ENCODE measurements around the gene TRIM72. TPM values are rescaled to one million over a fixed set of nuclear protein-coding genes. Genes with fewer than 3 reads are reported as not detected.
"Not testable (repeated sequence)": the region's sequence is repeated elsewhere in the genome, so short reads cannot be mapped to it uniquely, and the experiment has no call there.

The TRIM72 gene
- total RNA-seq, 1 donor from 2014 or later = 0.91 TPM

GRCh38 chr16:31276600-31276999, 62.7 kb downstream of the TRIM72 start:
- no peak for DNase-seq
- Histone ChIP-seq H3K4me3 (no peak overlapping the region), H3K36me3 (no peaks in the 10 kb centered on the region), H3K27ac (replicated peaks) (no peak overlapping the region), H3K9me3 (replicated peaks) (peaks cover 7% of the 10 kb centered on the region), H3K4me1 (no peaks in the 10 kb centered on the region), H3K27me3 (ENCODE audit: low read depth) (peaks cover 28% of the 10 kb centered on the region)
- intact Hi-C loops (cut with micrococcal nuclease) = no loop called here
- TF ChIP-seq, protein P1, sequence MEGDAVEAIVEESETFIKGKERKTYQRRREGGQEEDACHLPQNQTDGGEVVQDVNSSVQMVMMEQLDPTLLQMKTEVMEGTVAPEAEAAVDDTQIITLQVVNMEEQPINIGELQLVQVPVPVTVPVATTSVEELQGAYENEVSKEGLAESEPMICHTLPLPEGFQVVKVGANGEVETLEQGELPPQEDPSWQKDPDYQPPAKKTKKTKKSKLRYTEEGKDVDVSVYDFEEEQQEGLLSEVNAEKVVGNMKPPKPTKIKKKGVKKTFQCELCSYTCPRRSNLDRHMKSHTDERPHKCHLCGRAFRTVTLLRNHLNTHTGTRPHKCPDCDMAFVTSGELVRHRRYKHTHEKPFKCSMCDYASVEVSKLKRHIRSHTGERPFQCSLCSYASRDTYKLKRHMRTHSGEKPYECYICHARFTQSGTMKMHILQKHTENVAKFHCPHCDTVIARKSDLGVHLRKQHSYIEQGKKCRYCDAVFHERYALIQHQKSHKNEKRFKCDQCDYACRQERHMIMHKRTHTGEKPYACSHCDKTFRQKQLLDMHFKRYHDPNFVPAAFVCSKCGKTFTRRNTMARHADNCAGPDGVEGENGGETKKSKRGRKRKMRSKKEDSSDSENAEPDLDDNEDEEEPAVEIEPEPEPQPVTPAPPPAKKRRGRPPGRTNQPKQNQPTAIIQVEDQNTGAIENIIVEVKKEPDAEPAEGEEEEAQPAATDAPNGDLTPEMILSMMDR (IDR thresholded peaks at IDR 0.05; ENCODE audit: borderline replicate concordance) = no peak

DNA sequence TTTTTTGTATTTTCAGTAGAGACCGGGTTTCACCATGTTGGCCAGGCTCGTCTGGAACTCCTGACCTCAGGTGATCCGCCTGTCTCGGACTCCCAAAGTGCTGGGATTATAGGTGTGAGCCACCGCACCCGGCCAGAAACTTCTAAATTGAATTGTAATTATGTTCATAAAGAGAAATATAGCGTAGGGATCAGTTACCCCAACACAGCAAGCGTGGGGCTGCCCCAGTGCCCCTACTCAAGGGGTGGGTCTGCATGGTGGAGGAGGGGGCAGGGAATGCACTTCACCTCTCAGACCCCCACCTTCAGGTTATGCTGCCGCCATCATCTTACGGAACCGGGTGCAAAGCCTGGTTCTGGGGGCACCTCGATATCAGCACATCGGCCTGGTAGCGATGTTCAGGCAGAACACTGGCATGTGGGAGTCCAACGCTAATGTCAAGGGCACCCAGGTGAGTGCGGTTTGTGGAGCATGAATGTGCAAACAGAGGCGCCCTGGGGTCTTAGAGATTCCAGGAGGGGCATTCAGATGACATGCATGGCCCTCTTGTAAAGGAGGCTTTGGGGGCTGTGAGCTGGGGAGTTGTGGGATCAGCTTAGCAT, 63.8 kb downstream of the TRIM72 start:
- Histone ChIP-seq H3K27me3 (ENCODE audit: low read depth) (peaks cover 21% of the 10 kb centered on the region), H3K4me1 (no peaks in the 10 kb centered on the region), H3K27ac (replicated peaks) (no peak overlapping the region), H3K36me3 (no peaks in the 10 kb centered on the region), H3K9me3 (replicated peaks) (peaks cover 7% of the 10 kb centered on the region), H3K4me3 (no peak overlapping the region)
- TF ChIP-seq, protein P1 (IDR thresholded peaks at IDR 0.05; ENCODE audit: borderline replicate concordance) = no peak
- intact Hi-C loops (cut with micrococcal nuclease) = no loop called here
- DNase-seq = no peak

DNA sequence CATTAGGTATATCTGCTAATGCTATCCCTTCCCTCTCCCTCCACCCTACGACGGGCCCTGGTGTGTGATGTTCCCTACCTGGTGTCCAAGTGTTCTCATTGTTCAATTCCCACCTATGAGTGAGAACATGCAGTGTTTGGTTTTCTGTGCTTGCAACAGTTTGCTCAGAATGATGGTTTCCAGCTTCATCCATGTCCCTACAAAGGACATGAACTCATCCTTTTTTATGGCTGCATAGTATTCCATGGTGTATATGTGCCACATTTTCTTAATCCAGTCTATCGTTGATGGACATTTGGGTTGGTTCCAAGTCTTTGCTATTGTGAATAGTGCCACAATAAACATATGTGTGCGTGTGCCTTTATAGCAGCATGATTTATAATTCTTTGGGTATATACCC, 64.9 kb downstream of the TRIM72 start:
- H3K9me3 ChIP-seq (replicated peaks); H3K4me3 ChIP-seq; DNase-seq; intact Hi-C loops (cut with micrococcal nuclease); H3K4me1 ChIP-seq; H3K27ac ChIP-seq (replicated peaks); H3K36me3 ChIP-seq: not testable (repeated sequence)
- peaks cover 29% of the 10 kb centered on the region for H3K27me3 ChIP-seq (ENCODE audit: low read depth)

Other genes starting within 250 kb of the TRIM72 start
- 5.5 TPM for gene HSD3B7, start 228.9 kb upstream of the TRIM72 start, total RNA-seq
- gene STX1B, start 203.5 kb upstream of the TRIM72 start, total RNA-seq = 0.77 TPM
- 43.1 TPM for gene STX4, start 180.6 kb upstream of the TRIM72 start, total RNA-seq
- 5.3 TPM for gene ZNF668, start 139.9 kb upstream of the TRIM72 start, total RNA-seq
- gene ZNF646, start 139.7 kb upstream of the TRIM72 start, total RNA-seq = 9.6 TPM
- gene PRSS53, start 125.2 kb upstream of the TRIM72 start, total RNA-seq = 1.2 TPM
- gene VKORC1, start 119.3 kb upstream of the TRIM72 start, total RNA-seq = 39.5 TPM
- 75.9 TPM for gene BCKDK, start 105.7 kb upstream of the TRIM72 start, total RNA-seq
- 72.0 TPM for gene KAT8, start 96.5 kb upstream of the TRIM72 start, total RNA-seq
- gene PRSS8, start 78.4 kb upstream of the TRIM72 start, total RNA-seq = not detected
- 1.4 TPM for gene PRSS36, start 64.1 kb upstream of the TRIM72 start, total RNA-seq
- 96.9 TPM for gene FUS, start 34.0 kb upstream of the TRIM72 start, total RNA-seq
- 5.3 TPM for gene PYCARD, start 11.4 kb upstream of the TRIM72 start, total RNA-seq
- gene PYDC1, start 3.0 kb downstream of the TRIM72 start, total RNA-seq = not detected
- 5.1 TPM for gene ITGAM, start 45.9 kb downstream of the TRIM72 start, total RNA-seq
- gene ITGAX, start 141.1 kb downstream of the TRIM72 start, total RNA-seq = 1.4 TPM
- not detected for gene ITGAD, start 179.2 kb downstream of the TRIM72 start, total RNA-seq
- 1,568 TPM for gene COX6A2, start 214.2 kb downstream of the TRIM72 start, total RNA-seq
- 3.2 TPM for gene ZNF843, start 228.7 kb downstream of the TRIM72 start, total RNA-seq
- 5.8 TPM for gene ARMC5, start 245.4 kb downstream of the TRIM72 start, total RNA-seq